ENCODE results near the gene EIF3A.
"Not testable (repeated sequence)": the region's sequence is repeated elsewhere in the genome, so short reads cannot be mapped to it uniquely, and the experiment has no call there.

EIF3A gene

GRCh38 chr10:119051775-119052174 is 28.8 kb downstream of the EIF3A start:
- DNase-seq = no peak

DNA sequence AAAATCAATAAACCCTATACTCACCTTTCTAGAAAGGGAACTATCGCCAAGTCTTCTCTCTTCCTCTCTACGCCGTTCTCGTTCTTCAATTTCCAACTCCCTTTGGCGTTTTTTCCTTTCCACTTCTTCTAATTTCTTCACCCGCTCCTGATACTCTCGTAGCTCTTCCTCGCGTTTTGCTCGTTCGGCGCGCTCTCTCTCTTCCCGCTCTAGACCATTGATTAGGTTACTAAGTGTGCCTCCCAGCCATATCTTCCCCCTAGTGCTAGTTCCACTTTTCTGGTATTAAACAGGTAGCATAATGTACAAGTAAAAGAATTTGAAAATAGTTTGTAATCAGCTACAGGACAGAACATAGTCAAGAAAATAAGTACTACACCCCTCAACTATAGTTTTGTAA is 30.8 kb downstream of the EIF3A start:
- no peak for DNase-seq

- no peak for DNase-seq
Measured at GRCh38 chr10:119049361-119049760, 31.3 kb downstream of the EIF3A start.

DNA sequence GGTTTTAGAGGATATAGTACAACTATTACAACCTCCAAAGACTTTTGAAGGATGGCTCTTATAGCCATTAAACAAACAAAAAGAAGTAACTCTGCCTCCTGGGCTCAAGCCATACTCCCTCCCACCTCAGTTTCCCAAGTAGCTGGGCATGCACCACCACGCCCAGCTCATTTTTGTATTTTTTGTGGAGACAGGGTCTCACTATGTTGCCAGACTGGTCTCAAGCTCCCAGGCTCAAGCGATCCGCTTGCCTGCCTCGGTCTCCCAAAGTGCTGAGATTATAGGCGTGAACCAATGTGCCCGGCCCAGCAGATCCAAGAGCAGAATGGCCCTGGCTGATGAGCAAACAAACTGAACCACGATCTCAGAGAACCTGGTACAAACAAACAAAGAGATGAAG is 35.1 kb downstream of the EIF3A start:
- DNase-seq = no peak

DNA sequence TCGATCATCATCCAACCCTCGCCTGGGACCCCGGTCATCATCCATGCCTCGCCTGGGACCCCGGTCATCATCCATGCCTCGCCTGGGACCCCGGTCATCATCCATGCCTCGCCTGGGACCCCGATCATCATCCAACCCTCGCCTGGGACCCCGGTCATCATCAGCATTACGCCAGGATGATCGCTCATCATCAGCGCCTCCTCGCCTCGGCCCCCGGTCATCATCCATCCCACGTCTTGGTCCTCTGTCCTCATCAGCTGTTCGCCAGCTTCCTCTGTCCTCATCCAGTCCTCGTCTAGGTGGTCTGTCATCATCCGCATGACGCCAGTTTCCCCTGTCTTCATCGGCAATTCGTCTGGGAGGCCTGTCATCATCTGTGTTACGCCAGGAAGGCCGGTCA is 38.4 kb downstream of the EIF3A start:
- DNase-seq = no peak

DNA sequence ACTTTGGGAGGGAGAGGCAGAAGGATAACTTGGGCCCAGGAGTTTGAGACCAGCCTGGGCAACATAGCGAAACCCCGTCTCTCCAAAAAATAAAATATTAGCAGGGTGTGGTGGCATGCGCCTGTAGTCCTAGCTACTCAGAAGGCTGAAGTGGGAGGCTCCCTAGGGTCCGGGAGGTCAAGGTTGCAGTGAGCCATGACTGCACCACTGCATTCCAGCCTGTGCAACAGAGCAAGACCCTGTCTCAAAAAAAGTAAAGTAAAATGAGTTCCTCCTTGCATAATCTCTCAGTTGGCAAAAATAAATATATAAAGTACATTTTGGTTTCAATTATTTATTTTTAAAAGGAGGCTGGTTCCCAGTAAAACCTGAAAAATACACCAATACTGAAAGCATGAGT is 39.3 kb downstream of the EIF3A start:
- no peak for DNase-seq

- DNase-seq = no peak
Measured at GRCh38 chr10:119039161-119039560, 41.5 kb downstream of the EIF3A start.

GRCh38 chr10:119031496-119032059 is 49.0 kb downstream of the EIF3A start:
- peak in 1 of 3 experiments; percentile 6 for DNase-seq

DNA sequence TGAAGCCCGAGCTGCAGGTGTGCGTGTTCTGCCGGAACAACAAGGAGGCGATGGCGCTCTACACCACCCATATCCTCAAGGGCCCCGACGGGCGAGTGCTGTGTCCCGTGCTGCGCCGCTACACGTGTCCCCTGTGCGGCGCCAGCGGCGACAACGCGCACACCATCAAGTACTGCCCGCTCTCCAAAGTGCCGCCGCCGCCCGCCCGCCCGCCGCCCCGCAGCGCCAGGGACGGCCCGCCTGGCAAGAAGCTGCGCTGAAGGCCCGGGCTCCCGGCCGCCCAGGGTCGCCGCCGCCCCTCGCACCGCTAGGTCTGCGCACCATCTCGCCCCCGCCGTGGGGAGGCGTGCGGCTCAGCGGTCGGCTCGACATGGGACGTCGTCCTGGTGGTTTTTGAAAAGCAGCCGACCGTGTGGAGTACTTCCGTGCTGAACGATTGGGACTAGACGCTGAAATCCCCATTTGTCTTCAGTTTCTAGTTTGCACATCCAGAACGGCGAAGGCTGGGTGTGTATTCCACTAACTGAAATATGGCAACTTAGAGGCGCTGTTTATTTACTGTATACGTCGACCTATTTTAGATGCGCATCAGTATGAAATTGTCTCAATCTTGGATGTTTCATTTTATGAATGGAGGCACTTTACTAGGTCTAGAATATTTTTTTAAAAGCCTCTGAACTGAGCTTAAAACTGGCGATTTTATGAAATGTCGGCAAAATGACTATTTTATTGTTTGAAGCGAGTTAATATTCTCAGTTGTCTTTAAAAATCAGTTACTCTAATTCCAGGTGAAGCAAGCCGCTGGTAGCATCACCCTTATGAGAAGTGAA is 50.0 kb downstream of the EIF3A start:
- peak; percentile 38 to 77 (median 66) for DNase-seq

DNA sequence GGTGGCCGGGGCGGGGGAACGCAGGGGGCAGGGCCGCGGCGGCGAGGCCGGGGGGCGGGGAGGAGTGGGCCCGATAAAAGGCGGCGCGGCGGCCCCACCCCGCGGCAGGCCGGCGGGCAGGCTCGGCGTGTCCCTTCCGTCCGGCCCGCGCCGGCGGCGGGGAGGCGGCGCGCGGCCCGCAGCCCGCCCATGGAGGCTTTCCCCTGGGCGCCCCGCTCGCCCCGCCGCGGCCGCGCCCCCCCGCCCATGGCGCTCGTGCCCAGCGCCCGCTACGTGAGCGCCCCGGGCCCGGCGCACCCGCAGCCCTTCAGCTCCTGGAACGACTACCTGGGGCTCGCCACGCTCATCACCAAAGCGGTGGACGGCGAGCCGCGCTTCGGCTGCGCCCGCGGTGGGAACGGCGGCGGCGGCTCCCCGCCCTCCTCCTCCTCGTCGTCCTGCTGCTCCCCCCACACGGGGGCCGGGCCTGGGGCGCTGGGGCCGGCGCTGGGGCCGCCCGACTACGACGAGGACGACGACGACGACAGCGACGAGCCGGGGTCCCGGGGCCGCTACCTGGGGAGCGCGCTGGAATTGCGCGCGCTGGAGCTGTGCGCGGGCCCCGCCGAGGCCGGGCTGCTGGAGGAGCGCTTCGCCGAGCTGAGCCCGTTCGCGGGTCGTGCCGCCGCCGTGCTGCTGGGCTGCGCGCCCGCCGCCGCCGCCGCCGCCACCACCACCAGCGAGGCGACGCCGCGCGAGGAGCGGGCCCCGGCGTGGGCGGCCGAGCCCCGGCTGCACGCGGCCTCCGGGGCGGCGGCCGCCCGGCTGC is 50.8 kb downstream of the EIF3A start, which contains the start of gene NANOS1:
NANOS1 (plus strand) TSS at position 102 of the 808 bp plus-strand sequence; CDS start at position 190, 88 bp downstream.
- peak in 1 of 3 experiments; percentile 74 for DNase-seq

DNA sequence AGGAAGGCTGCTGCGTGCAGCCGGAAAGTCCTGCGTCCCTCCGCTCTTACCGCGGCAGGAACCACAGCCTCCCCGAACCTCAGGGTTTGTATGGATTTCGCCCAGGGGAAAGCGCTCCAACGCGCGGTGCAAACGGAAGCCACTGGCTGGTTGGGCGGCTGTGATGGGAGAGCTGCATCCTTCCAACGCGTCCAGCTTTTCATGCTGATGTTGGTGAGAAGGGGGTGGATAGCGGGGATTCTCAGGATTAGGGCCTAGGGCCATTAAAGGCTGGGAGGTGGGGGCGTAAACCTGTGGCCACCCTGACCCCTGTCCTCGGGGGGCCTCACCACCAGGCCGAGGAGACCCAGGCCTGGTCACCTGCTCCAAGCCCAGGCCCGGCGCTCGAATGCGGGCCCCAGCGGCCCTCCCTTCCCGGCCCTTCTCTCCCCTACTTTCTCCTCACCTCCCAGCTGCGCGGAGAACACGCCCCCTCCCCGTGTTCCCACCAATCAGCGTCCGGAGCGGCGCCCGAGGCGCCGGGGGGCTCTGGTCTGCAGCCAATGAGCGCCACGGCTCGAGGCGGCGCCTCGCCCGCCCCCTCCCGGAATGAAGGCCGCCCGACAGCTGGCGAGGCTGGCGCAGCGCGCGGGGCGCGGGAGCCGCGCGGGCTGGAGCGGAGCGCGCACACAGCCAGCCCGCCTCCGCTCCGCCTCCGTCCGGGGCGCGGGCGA is 51.6 kb downstream of the EIF3A start:
- peak; percentile 84 to 95 (median 94) for DNase-seq

- not testable (repeated sequence) for DNase-seq
Measured at GRCh38 chr10:119028445-119028899, 52.1 kb downstream of the EIF3A start.

GRCh38 chr10:119026301-119027110 is 54.1 kb downstream of the EIF3A start:
- DNase-seq = no peak

- DNase-seq = peak in 1 of 3 experiments; percentile 30
Measured at GRCh38 chr10:119025776-119026175, 54.8 kb downstream of the EIF3A start.

DNA sequence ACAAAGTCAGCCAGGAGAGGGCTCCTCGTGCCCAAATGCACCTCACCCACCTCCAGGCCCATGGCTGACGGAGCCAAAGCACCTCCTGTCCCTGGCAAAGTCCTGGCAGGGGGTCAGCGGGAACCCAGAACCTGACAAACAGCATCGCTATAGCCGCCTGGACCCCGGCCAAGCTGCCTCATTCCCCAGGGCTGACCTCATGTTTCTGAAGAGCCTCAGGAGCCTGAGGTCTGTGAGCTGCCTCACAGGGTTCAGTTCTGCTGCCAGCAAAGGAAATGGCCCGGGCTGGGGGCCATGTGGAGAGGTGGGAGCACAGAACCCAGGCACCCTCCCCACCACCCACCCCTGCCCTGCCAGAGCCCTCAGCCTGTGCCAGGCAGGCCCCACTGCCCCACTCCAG is 55.3 kb downstream of the EIF3A start:
- DNase-seq = peak in 2 of 3 experiments; percentile 26 to 63

GRCh38 chr10:119024882-119025281 is 55.7 kb downstream of the EIF3A start:
- no peak for DNase-seq

GRCh38 chr10:119023553-119023868 is 57.1 kb downstream of the EIF3A start:
- DNase-seq = peak in 2 of 3 experiments; percentile 6 to 45

- DNase-seq = peak in 2 of 3 experiments; percentile 11 to 52
Measured at GRCh38 chr10:119022846-119023552, 57.6 kb downstream of the EIF3A start.

GRCh38 chr10:119020627-119020946 is 60.0 kb downstream of the EIF3A start:
- no peak for DNase-seq

DNA sequence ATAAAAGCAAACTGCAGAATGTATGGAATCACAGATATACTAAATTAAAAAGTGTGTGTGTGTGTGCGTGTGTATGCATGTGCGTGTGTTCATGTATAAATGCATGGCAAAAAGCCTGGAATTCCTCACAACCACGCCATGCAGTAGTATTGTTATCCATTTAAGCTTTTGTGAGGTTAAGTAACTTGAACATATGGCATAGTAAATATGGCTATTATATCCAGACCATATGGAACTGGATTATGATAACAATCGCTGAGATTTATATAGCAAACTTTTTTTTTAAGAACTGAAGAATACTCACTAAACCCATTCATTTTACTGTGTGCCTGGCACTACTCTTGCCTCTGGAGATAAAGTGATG is 73.4 kb downstream of the EIF3A start:
- DNase-seq = no peak

DNA sequence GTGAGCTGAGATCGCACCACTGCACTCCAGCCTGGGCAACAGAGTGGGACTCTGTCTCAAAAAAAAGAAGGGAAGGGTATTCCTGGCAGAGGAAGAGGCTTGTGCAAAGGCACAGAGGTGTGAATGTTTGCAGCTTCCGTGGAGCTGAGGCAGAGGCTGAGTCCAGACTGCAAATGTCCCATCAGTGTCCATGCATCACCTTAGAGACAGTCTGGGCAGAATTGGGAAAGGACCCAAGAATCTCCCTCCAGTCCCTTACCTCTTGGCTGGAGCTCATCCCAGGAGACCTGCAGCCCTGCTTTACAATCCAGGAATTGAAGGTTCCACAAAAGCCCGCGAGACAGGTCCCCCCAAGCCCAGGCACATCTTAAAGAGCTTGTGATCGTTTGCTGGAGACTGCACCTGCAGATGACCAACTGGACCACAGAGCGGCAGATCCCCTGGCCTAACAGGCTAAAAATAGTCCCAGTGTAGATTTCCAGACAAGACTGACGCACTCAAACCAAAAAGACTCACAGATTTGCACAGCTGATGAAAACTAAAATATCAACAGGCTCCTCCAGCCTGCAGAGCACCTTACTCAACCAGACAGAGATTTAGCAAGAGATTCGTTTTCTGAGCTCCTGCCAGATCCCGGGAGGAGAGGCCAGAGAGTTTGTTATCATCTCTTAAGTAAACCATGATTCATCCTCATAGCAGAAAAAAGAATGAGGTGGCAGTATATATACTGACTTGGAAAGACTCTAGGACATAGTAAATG is 74.0 kb downstream of the EIF3A start:
- no peak for DNase-seq

All from NCI-H1417 (cell line).